G401.6 (cell line): ENCODE results near the gene KDM4C.

Experiments
- FAIRE-seq: peaks from 2 replicates; lab custom pipeline; 2012; peaks lifted over from hg19 to GRCh38; lab: Jason Lieb, UNC

KDM4C gene

DNA sequence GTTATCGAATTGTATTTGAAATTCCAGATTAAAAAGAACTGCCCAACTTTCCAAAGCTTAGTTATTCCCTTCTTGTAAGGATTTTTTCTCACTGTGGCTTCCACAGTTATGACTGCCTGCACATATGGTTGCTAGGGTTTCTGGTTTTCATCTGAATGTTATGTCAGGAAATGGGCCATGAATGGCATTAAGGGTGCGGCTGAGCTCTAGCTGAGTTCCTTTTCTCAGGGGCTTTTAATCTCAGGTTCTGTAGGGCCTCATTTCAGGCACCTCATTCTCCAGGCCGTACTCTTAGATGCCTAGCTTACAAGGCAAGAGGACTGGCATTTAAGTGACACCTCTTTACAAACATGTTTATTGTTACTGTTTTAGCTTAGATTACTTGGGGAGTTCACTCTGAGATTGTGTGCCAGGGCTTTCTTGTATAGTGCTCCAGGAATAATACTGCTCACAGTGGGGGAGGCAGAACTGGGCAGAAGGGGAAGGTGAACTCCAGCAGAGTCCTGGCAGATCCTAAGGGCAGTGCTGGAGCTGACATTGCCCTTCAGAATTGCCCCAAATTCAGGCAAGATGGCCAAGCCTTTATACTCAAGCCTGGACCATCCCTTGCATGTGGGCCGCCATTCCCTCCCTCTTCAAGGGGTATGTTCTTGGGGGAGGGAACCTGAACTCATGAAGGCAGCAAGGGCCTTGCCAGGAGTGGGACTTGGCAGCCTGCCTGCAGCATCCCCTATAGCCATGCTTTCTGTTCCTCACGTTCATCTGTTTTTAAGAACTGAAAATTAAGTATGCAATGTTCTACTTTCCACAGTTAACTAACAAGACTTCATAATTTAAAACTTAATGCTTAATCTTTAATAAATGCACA is 111.5 kb downstream of the KDM4C start:
- no peak for FAIRE-seq

- FAIRE-seq, result no peak
These were observed 112.4 kb downstream of the KDM4C start for GRCh38 chr9:6870149-6870548.

GRCh38 chr9:6870650-6871477 is 113.1 kb downstream of the KDM4C start:
- no peak for FAIRE-seq

GRCh38 chr9:6873857-6874256 is 116.1 kb downstream of the KDM4C start:
- FAIRE-seq, result no peak

GRCh38 chr9:6876195-6876894 is 118.6 kb downstream of the KDM4C start:
- no peak for FAIRE-seq

DNA sequence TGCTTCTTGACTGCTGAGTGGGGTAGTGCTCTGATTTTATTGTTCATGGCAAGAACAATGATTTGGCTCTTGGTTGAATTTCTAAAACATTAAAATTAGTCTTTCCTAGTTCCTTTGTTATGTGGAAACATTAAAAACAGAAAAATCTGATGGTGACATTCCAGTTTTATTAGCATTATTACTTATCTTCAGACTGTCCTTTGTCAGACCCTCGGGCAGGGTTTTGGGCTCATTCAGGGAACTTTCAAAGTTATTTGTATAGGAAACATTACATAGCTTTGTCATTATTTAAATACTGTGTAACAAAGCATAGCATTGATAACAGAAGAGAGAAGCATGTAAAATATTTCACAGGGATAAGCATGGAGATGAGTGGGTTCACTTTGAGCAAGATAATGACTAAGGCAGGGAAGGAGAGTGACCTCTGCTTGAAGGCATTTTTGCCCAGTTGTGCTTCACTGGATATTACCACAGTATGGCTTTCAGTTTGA is 119.9 kb downstream of the KDM4C start:
- no peak for FAIRE-seq

- FAIRE-seq, result no peak
These were observed 122.9 kb downstream of the KDM4C start for GRCh38 chr9:6880626-6881025.

DNA sequence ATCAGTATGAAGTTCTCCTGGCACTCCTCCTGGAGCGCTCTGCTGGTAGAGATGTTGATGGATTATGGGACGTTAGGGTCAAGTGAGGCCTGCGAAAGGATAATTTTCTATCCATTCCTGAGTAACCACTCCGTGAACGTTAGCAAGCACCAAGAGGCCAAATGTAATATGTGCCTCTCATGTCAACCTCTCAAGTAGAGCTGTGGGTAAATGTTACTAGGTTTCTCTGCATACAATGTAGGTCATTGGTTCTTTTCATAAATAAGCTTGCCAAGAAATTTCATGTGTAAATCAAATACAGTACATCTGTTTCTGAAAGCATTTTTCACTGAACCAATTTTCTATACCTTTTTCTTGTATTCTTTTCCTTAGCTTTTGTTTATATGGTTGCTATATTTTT is 126.3 kb downstream of the KDM4C start:
- FAIRE-seq, result no peak

DNA sequence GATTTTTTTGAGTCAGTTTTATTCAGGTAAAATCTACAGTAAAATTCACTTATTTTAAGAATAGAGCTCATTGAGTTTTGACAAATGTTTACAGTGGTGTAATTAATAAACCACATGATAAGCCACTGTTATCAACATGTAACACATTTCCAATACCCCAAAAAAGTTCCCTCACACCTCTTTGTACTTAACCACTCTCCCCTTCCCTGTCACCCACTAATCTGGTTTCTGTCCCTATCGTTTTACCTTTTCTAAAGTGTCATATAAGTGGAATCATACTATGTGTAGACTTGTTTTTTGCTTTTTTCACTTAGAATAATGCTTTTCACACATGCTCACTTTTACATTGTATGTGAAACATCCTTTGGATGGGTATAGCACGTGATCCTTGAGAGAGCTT is 127.2 kb downstream of the KDM4C start:
- peak; percentile 17 for FAIRE-seq

- no peak for FAIRE-seq
These were observed 129.3 kb downstream of the KDM4C start for GRCh38 chr9:6887051-6887450.

GRCh38 chr9:6889868-6890267 is 132.1 kb downstream of the KDM4C start:
- FAIRE-seq, result no peak

DNA sequence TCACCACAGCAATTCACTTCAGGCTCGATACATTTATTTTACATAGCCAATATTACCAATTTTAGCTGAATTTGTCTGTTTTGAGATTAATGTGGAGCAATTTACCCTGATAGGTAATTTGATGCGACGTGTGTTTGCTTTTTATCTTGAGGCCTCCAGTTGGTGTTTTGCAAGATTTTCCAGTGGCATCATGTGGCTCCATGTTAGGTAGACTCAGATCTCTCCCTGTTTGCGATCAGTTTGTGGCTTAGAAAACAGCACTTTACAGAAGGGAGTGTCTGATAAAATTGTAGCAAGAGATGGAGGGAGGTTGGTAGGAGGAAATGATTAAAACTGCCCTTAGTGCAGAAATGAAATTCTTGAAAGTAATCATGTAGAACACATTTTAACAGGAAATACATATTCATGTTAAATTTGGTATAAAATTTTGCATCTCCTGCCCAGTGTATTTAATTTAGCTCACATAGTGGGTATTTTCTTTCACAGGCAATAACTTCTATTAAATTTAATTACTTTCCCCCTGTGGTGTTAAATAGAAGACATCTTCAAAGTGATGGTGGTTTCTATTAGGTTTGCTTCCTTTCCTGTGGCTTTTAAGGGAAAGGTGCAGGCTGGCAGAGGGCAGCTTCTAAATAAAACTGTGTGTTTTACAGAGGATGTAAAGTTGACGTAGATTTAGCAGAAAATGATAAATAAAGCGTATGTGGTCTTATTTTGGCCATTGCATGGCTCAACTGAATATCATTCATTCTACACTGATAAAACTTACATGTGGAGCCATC is 135.8 kb downstream of the KDM4C start:
- no peak for FAIRE-seq

- no peak for FAIRE-seq
These were observed 136.4 kb downstream of the KDM4C start for GRCh38 chr9:6894135-6894534.

GRCh38 chr9:6895754-6896153 is 138.0 kb downstream of the KDM4C start:
- no peak for FAIRE-seq

- no peak for FAIRE-seq
These were observed 138.8 kb downstream of the KDM4C start for GRCh38 chr9:6896562-6896961.

DNA sequence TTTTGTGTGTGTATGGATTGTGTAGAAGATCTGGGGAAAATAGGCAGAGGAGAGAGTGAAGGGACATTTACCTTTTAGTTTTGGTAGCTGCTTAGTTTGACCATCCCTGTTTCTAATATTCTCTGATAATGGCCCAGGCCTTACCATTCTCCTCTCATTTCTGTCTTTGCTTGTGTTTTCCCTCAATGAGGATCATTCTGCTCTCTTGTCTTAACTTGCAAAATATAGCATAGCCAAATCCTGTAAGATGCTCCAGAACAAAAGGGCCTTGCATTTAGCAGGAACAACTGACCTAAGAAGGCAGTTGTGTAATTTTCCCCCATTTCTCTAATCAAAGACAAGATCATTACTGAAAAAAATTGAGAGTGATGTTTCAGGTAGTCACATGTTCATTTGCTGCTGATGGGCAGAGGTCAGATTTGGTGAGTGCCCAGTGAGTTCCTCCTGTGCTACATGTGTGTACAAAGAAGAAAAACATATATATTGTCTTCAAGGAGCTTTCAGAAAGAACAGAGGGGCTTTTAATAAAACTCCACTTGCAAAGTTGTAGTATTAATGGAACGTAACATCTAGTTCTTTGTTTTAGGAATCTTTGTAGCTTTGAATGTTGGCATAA is 139.5 kb downstream of the KDM4C start:
- no peak for FAIRE-seq

DNA sequence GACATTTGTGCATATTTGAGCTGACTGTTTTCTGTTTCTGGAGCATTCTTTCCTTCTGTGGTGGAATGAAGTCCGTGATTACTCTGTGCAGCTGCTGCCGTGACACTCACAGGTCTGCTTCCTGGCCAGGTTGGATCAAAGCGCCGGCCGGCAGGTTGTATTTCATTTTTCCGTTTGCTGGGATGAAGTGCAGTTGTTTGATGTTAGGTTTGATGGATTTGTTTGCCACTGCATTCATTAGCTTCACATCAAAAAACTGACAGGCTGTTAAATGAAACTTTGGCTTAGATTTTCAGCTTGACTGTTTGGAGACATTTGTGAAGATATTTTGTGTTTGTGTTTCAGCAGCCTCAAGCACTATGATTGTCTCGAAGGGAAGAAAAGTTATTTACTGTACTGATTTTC is 140.1 kb downstream of the KDM4C start:
- FAIRE-seq, result no peak

DNA sequence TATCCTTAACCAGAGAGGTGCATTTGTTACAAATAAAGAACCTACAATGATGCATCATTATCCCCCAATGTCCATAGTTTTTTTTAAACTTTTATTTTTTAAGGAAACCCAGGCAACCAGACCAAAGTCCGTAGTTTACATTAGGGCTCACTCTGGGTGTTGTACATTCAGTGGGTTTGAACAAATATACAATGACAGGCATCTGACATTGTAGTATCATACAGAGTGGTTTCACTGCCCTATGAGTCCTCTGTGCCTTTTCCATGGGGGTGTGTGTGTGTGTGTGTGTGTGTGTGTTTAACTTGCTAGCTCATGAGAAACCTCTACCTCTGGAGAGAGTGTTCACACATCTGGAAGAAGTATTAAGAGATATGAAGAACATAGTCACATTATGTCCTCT is 141.5 kb downstream of the KDM4C start:
- no peak for FAIRE-seq

- FAIRE-seq, result no peak
These were observed 142.7 kb downstream of the KDM4C start for GRCh38 chr9:6900440-6900883.

DNA sequence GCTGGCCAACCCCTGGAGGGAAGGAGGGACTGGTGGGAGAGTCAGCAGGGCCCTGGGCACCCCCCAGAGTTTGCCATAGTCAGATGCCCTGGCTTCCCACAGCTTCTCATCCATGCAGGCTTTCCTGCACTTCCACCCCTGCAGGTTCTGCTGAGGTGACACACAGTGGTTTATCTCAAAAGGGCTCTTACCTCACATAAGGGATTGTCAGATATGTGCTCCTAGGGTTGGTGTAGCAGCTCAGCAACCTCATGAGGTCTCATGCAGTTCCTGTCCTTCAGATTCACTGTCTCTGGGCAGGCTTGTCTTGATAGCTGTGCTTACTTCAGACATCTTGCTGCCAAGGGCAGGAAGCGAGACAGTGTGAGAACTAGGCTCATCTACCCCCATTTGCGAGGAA is 143.4 kb downstream of the KDM4C start:
- no peak for FAIRE-seq

GRCh38 chr9:6902423-6902822 is 144.7 kb downstream of the KDM4C start:
- FAIRE-seq, result no peak
